ENCODE measurements around the gene ITPA.

GRCh38 chr20:3172126-3172932 lies 37.0 kb upstream of the ITPA start:
- TF ChIP-seq EZH2 (IDR thresholded peaks at IDR 0.05; ENCODE audit: borderline replicate concordance, insufficient read depth, low read depth, low read length, poor library complexity, severe bottlenecking) = no peak
- TF ChIP-seq, protein P1, sequence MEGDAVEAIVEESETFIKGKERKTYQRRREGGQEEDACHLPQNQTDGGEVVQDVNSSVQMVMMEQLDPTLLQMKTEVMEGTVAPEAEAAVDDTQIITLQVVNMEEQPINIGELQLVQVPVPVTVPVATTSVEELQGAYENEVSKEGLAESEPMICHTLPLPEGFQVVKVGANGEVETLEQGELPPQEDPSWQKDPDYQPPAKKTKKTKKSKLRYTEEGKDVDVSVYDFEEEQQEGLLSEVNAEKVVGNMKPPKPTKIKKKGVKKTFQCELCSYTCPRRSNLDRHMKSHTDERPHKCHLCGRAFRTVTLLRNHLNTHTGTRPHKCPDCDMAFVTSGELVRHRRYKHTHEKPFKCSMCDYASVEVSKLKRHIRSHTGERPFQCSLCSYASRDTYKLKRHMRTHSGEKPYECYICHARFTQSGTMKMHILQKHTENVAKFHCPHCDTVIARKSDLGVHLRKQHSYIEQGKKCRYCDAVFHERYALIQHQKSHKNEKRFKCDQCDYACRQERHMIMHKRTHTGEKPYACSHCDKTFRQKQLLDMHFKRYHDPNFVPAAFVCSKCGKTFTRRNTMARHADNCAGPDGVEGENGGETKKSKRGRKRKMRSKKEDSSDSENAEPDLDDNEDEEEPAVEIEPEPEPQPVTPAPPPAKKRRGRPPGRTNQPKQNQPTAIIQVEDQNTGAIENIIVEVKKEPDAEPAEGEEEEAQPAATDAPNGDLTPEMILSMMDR (IDR thresholded peaks at IDR 0.05) = no peak

Data from B cell (primary cell).